ENCODE measurements around the gene PELI2.
A peak's percentile ranks its signal among the peaks of the same experiment; 100 is the strongest.

Gene PELI2

GRCh38 chr14:56120091-56120691 lies 2.0 kb downstream of the PELI2 start:
- no peak for DNase-seq

- DNase-seq = no peak
Measured at GRCh38 chr14:56121816-56122215, 3.6 kb downstream of the PELI2 start.

- DNase-seq = no peak
Measured at GRCh38 chr14:56122301-56122700, 4.1 kb downstream of the PELI2 start.

GRCh38 chr14:56124327-56124726 lies 6.1 kb downstream of the PELI2 start:
- DNase-seq = no peak

GRCh38 chr14:56125772-56126636 lies 7.8 kb downstream of the PELI2 start:
- DNase-seq = no peak

- no peak for DNase-seq
Measured at GRCh38 chr14:56126637-56126913, 8.4 kb downstream of the PELI2 start.

- no peak for DNase-seq
Measured at GRCh38 chr14:56127156-56127555, 8.9 kb downstream of the PELI2 start.

- DNase-seq = no peak
Measured at GRCh38 chr14:56129092-56129491, 10.9 kb downstream of the PELI2 start.

- DNase-seq = no peak
Measured at GRCh38 chr14:56129933-56130332, 11.7 kb downstream of the PELI2 start.

- DNase-seq = peak; percentile 24
Measured at GRCh38 chr14:56131004-56131864, 13.0 kb downstream of the PELI2 start.

GRCh38 chr14:56131865-56132833 lies 13.9 kb downstream of the PELI2 start:
- DNase-seq = no peak

- DNase-seq = no peak
Measured at GRCh38 chr14:56133547-56133946, 15.3 kb downstream of the PELI2 start.

- no peak for DNase-seq
Measured at GRCh38 chr14:56135001-56135400, 16.8 kb downstream of the PELI2 start.

- DNase-seq = no peak
Measured at GRCh38 chr14:56135668-56136067, 17.5 kb downstream of the PELI2 start.

- no peak for DNase-seq
Measured at GRCh38 chr14:56136571-56137452, 18.6 kb downstream of the PELI2 start.

- DNase-seq = no peak
Measured at GRCh38 chr14:56137453-56137807, 19.2 kb downstream of the PELI2 start.

GRCh38 chr14:56137849-56138248 lies 19.6 kb downstream of the PELI2 start:
- no peak for DNase-seq

- DNase-seq = no peak
Measured at GRCh38 chr14:56138928-56139327, 20.7 kb downstream of the PELI2 start.

- DNase-seq = no peak
Measured at GRCh38 chr14:56142314-56142713, 24.1 kb downstream of the PELI2 start.

GRCh38 chr14:56143025-56143424 lies 24.8 kb downstream of the PELI2 start:
- no peak for DNase-seq

GRCh38 chr14:56144176-56144575 lies 26.0 kb downstream of the PELI2 start:
- no peak for DNase-seq
